HEK293 (cell line): ENCODE results near the gene AGPAT4.

Experiments
- CTCF ChIP-seq: fragments of 450-650 bp; formaldehyde crosslinking; IDR thresholded peaks from 2 replicates; pipeline ENCODE4 v1.5.1; 2016; ENCODE audit warnings: missing biosample characterization, missing genetic modification characterization
- TCF7L2 ChIP-seq: IDR thresholded peaks from 2 replicates; pipeline ENCODE4 v1.6.1; 2011; ENCODE audit warnings: low read depth, mild to moderate bottlenecking, inconsistent platforms, low read length, moderate library complexity, borderline replicate concordance
- YY1 ChIP-seq: fragments of 450-650 bp; formaldehyde crosslinking; IDR thresholded peaks from 2 replicates; pipeline ENCODE4 v1.5.1; 2018; ENCODE audit warnings: missing biosample characterization, missing genetic modification characterization
- ZBTB44 ChIP-seq: fragments of 450-650 bp; IDR thresholded peaks from 2 replicates; pipeline ENCODE4 v1.5.1; 2018; ENCODE audit warnings: missing biosample characterization, mild to moderate bottlenecking, missing genetic modification characterization
- ZNF23 ChIP-seq: fragments of 450-650 bp; formaldehyde crosslinking; IDR thresholded peaks from 2 replicates; pipeline ENCODE4 v1.5.1; 2016; ENCODE audit warnings: missing biosample characterization, missing genetic modification characterization, borderline replicate concordance
- ZNF266 ChIP-seq: fragments of 450-650 bp; formaldehyde crosslinking; IDR thresholded peaks from 2 replicates; pipeline ENCODE4 v1.5.1; 2016; ENCODE audit warnings: missing biosample characterization, missing genetic modification characterization, low read depth
- ZNF274 ChIP-seq, 2 experiments: fragments of 200-500 bp in 1 of 2; fragments of 450-650 bp in 1 of 2; sonication (Bioruptor generic) in 1 of 2; formaldehyde crosslinking in 1 of 2; IDR thresholded peaks; 2 replicates each; pipeline versions ENCODE4 v1.5.1 to v1.6.1; 2014 to 2016; ENCODE audit warnings: borderline replicate concordance in 1 of 2, inconsistent platforms in 1 of 2, low read length in 1 of 2, missing biosample characterization in 1 of 2, missing genetic modification characterization in 1 of 2
- ZNF747 ChIP-seq: fragments of 450-650 bp; formaldehyde crosslinking; IDR thresholded peaks from 2 replicates; pipeline ENCODE4 v1.5.1; 2016; ENCODE audit warnings: missing biosample characterization, missing genetic modification characterization

GRCh38 chr6:161130967-161131766 is 142.7 kb downstream of the AGPAT4 start:
- TF ChIP-seq CTCF (tag by site-specific recombination) = no peak
- no peak for TF ChIP-seq TCF7L2
- no peak for TF ChIP-seq YY1 (tag by site-specific recombination)
- no peak for TF ChIP-seq ZNF747 (tag by site-specific recombination)
- TF ChIP-seq ZNF23 (tag by site-specific recombination) = no peak
- no peak for TF ChIP-seq ZBTB44 (tag by site-specific recombination)
- TF ChIP-seq ZNF274 (IDR thresholded peaks at IDR 0.05; ENCODE audit: low read length) = no peak
- no peak for TF ChIP-seq ZNF274 (tag by site-specific recombination; IDR thresholded peaks at IDR 0.05; ENCODE audit: borderline replicate concordance)
- TF ChIP-seq ZNF266 (tag by site-specific recombination) = no peak
